GM23338 (cell line): ENCODE results near the gene LEO1. TPM values are rescaled to one million over a fixed set of nuclear protein-coding genes. Genes with fewer than 3 reads are reported as not detected.

Experiments
- ATAC-seq: fragments of 200-7000 bp; cut with Tn5 transposase; 3 replicates; pipeline ENCODE4 v1.9.1; 2020
- DNase-seq: peaks from one replicate; pipeline ENCODE4 v3.0.0-alpha.2; 2015; ENCODE audit warnings: low spot score
- H2AFZ ChIP-seq: fragments of 200-600 bp; sonication (generic); 2 replicates; pipeline ENCODE4 v1.8.0; 2016; ENCODE audit warnings: antibody characterized with exemption, mild to moderate bottlenecking, moderate library complexity
- H3F3A ChIP-seq: fragments of 200-600 bp; sonication (generic); replicated peaks from 2 replicates; pipeline ENCODE4 v1.8.0; 2017; ENCODE audit warnings: antibody characterized with exemption, mixed run types, low read depth
- H3K27ac ChIP-seq: fragments of 200-600 bp; sonication (generic); 2 replicates; pipeline ENCODE4 v1.6.1; 2016; ENCODE audit warnings: low read depth
- H3K27me3 ChIP-seq: fragments of 200-600 bp; sonication (generic); 2 replicates; pipeline ENCODE4 v1.8.0; 2016; ENCODE audit warnings: mild to moderate bottlenecking, mixed run types, moderate library complexity; ENCODE audit not compliant: insufficient read depth
- H3K36me3 ChIP-seq: fragments of 200-600 bp; sonication (generic); 2 replicates; pipeline ENCODE4 v1.8.0; 2016; ENCODE audit warnings: mild to moderate bottlenecking; ENCODE audit not compliant: insufficient read depth
- H3K4me1 ChIP-seq: fragments of 200-600 bp; sonication (generic); 2 replicates; pipeline ENCODE4 v1.8.0; 2016; ENCODE audit warnings: mild to moderate bottlenecking, moderate library complexity; ENCODE audit not compliant: insufficient read depth
- H3K4me2 ChIP-seq: fragments of 200-600 bp; sonication (generic); 2 replicates; pipeline ENCODE4 v1.7.1; 2017; ENCODE audit warnings: mixed run types
- H3K4me3 ChIP-seq: fragments of 200-600 bp; sonication (generic); 2 replicates; pipeline ENCODE4 v1.6.1; 2016; ENCODE audit warnings: mixed run types
- H3K79me2 ChIP-seq: fragments of 200-600 bp; sonication (generic); replicated peaks from 2 replicates; pipeline ENCODE4 v1.8.0; 2017; ENCODE audit warnings: mild to moderate bottlenecking; ENCODE audit not compliant: insufficient read depth
- H3K9me2 ChIP-seq: fragments of 200-600 bp; sonication (generic); 2 replicates; pipeline ENCODE4 v1.8.0; 2017; ENCODE audit not compliant: insufficient read depth
- H4K20me1 ChIP-seq: fragments of 200-600 bp; sonication (generic); replicated peaks from 2 replicates; pipeline ENCODE4 v1.8.0; 2017; ENCODE audit warnings: mild to moderate bottlenecking; ENCODE audit not compliant: insufficient read depth
- H3K27ac Mint-ChIP-seq: 2 replicates; pipeline ENCODE4 v1.8.0; 2020; ENCODE audit warnings: inconsistent platforms, mild to moderate bottlenecking, moderate library complexity, mixed read lengths
- H3K27me3 Mint-ChIP-seq: 3 replicates; pipeline ENCODE4 v1.8.0; 2022; ENCODE audit warnings: low read depth, mild to moderate bottlenecking, moderate library complexity, mixed read lengths, inconsistent platforms; ENCODE audit not compliant: insufficient read depth, poor library complexity
- H3K36me3 Mint-ChIP-seq: 3 replicates; pipeline ENCODE4 v1.8.0; 2021; ENCODE audit warnings: low read depth, mild to moderate bottlenecking, inconsistent platforms, moderate library complexity, mixed read lengths
- H3K4me1 Mint-ChIP-seq: 3 replicates; pipeline ENCODE4 v1.8.0; 2020; ENCODE audit warnings: mild to moderate bottlenecking, inconsistent platforms, mixed read lengths
- H3K4me3 Mint-ChIP-seq: 3 replicates; pipeline ENCODE4 v1.8.0; 2021; ENCODE audit warnings: moderate library complexity, mild to moderate bottlenecking, inconsistent platforms, mixed read lengths
- H3K9me3 Mint-ChIP-seq: 3 replicates; pipeline ENCODE4 v1.8.0; 2020; ENCODE audit warnings: moderate library complexity, mild to moderate bottlenecking, inconsistent platforms, mixed read lengths
- EZH2phosphoT487 ChIP-seq: fragments of 200-600 bp; sonication (generic); IDR thresholded peaks from one replicate; pipeline ENCODE4 v1.8.1; 2018; ENCODE audit warnings: antibody characterized with exemption; ENCODE audit not compliant: unreplicated experiment
- STAT1 ChIP-seq: IDR thresholded peaks from one replicate; pipeline ENCODE4 v1.6.1; 2016; ENCODE audit warnings: antibody characterized with exemption; ENCODE audit not compliant: unreplicated experiment
- ZNF114 ChIP-seq: fragments of 250-450 bp; sonication (Bioruptor Pico); IDR thresholded peaks from 2 replicates; pipeline ENCODE4 v1.5.0; 2020; ENCODE audit warnings: mild to moderate bottlenecking, moderate library complexity
- ZNF331 ChIP-seq: fragments of 250-450 bp; sonication (Bioruptor Pico); IDR thresholded peaks from 2 replicates; pipeline ENCODE4 v1.5.0; 2020; ENCODE audit warnings: low read depth, mild to moderate bottlenecking, moderate library complexity
- polyA plus RNA-seq: library from polyadenylated mRNA; unstranded; fragments of >200 nt; fragmentation: Nextera tagmentation; extraction: Ambion mirVana; gene quantifications from 2 replicates; pipeline ENCODE4 v1.2.1, GENCODE V29; 2016
- total RNA-seq: library from RNA; depleted of rRNA; stranded (reverse); fragments of >200 nt; shearing (Covaris generic); gene quantifications from 2 replicates; pipeline ENCODE4 v1.2.3, GENCODE V29; 2014
- TF ChIP-seq, protein P1 (sequence below): fragments of 250-450 bp; sonication (Bioruptor Pico); IDR thresholded peaks from 2 replicates; pipeline ENCODE4 v1.5.0; 2020; ENCODE audit warnings: mild to moderate bottlenecking, moderate library complexity
- TF ChIP-seq, protein P2 (sequence below), 2 experiments: fragments of 200-600 bp in 1 of 2; sonication (generic) in 1 of 2; conservative IDR thresholded peaks; 2 replicates each; pipeline versions ENCODE4 v1.5.1 to v1.6.1; 2016 to 2017; ENCODE audit warnings: antibody characterized with exemption in 2 of 2, low read depth in 2 of 2, mild to moderate bottlenecking in 2 of 2, moderate library complexity in 1 of 2
- TF ChIP-seq, protein P3 (sequence below): IDR thresholded peaks from 2 replicates; pipeline ENCODE4 v1.6.1; 2016; ENCODE audit warnings: antibody characterized with exemption

Gene LEO1
- total and polyA plus RNA-seq, 2 experiments from 2014 or later = 41.4 to 55.6 TPM

GRCh38 chr15:51912528-51912927 is 59.0 kb downstream of the LEO1 start (continued):
- TF ChIP-seq, protein P1, sequence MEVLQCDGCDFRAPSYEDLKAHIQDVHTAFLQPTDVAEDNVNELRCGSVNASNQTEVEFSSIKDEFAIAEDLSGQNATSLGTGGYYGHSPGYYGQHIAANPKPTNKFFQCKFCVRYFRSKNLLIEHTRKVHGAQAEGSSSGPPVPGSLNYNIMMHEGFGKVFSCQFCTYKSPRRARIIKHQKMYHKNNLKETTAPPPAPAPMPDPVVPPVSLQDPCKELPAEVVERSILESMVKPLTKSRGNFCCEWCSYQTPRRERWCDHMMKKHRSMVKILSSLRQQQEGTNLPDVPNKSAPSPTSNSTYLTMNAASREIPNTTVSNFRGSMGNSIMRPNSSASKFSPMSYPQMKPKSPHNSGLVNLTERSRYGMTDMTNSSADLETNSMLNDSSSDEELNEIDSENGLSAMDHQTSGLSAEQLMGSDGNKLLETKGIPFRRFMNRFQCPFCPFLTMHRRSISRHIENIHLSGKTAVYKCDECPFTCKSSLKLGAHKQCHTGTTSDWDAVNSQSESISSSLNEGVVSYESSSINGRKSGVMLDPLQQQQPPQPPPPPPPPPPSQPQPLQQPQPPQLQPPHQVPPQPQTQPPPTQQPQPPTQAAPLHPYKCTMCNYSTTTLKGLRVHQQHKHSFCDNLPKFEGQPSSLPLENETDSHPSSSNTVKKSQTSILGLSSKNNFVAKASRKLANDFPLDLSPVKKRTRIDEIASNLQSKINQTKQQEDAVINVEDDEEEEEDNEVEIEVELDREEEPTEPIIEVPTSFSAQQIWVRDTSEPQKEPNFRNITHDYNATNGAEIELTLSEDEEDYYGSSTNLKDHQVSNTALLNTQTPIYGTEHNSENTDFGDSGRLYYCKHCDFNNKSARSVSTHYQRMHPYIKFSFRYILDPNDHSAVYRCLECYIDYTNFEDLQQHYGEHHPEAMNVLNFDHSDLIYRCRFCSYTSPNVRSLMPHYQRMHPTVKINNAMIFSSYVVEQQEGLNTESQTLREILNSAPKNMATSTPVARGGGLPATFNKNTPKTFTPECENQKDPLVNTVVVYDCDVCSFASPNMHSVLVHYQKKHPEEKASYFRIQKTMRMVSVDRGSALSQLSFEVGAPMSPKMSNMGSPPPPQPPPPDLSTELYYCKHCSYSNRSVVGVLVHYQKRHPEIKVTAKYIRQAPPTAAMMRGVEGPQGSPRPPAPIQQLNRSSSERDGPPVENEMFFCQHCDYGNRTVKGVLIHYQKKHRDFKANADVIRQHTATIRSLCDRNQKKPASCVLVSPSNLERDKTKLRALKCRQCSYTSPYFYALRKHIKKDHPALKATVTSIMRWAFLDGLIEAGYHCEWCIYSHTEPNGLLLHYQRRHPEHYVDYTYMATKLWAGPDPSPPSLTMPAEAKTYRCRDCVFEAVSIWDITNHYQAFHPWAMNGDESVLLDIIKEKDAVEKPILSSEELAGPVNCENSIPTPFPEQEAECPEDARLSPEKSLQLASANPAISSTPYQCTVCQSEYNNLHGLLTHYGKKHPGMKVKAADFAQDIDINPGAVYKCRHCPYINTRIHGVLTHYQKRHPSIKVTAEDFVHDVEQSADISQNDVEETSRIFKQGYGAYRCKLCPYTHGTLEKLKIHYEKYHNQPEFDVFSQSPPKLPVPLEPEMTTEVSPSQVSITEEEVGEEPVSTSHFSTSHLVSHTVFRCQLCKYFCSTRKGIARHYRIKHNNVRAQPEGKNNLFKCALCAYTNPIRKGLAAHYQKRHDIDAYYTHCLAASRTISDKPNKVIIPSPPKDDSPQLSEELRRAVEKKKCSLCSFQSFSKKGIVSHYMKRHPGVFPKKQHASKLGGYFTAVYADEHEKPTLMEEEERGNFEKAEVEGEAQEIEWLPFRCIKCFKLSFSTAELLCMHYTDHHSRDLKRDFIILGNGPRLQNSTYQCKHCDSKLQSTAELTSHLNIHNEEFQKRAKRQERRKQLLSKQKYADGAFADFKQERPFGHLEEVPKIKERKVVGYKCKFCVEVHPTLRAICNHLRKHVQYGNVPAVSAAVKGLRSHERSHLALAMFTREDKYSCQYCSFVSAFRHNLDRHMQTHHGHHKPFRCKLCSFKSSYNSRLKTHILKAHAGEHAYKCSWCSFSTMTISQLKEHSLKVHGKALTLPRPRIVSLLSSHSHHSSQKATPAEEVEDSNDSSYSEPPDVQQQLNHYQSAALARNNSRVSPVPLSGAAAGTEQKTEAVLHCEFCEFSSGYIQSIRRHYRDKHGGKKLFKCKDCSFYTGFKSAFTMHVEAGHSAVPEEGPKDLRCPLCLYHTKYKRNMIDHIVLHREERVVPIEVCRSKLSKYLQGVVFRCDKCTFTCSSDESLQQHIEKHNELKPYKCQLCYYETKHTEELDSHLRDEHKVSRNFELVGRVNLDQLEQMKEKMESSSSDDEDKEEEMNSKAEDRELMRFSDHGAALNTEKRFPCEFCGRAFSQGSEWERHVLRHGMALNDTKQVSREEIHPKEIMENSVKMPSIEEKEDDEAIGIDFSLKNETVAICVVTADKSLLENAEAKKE (CRISPR knock-in tag) = no peak
- no peak for TF ChIP-seq ZNF114 (CRISPR knock-in tag)

DNA sequence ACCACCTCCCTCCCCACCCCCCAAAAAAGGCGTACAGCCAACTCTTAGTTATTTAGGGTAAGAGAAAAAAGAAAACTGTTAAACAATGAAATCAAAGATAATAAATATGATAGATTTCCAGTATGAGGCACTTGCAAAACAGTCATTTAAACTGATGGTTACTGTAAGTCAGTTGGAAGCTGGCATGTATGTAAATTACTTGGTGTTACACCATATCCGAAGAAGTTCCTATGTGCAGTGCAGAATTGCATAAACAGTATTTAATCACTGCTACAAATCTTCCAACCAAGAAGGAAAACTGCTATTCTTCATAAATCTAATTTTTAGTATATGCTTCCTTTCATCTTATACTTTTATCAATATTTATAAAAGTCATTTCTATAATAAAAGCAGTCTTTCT is 62.0 kb downstream of the LEO1 start:
- H3K27ac Mint-ChIP-seq = no peak overlapping the region
- Histone ChIP-seq H2AFZ (no peak overlapping the region), H3F3A (no peaks in the 10 kb centered on the region), H3K36me3 (no peaks in the 10 kb centered on the region), H3K79me2 (no peaks in the 10 kb centered on the region), H3K27ac (no peak overlapping the region), H3K4me2 (no peak overlapping the region), H3K4me3 (no peak overlapping the region), H4K20me1 (no peaks in the 10 kb centered on the region), H3K4me1 (no peaks in the 10 kb centered on the region), H3K9me2 (no peaks in the 10 kb centered on the region), H3K27me3 (no peaks in the 10 kb centered on the region)
- H3K36me3 Mint-ChIP-seq = peaks cover 16% of the 10 kb centered on the region; the same call in 2 of the 3 replicates
- no peak for ATAC-seq
- peaks cover 2% of the 10 kb centered on the region; the same call in 2 of the 3 replicates for H3K4me1 Mint-ChIP-seq
- no peaks in the 10 kb centered on the region for H3K9me3 Mint-ChIP-seq
- DNase-seq = no peak
- H3K4me3 Mint-ChIP-seq = no peak overlapping the region
- peaks cover 4% of the 10 kb centered on the region for H3K27me3 Mint-ChIP-seq
- no peak for TF ChIP-seq ZNF331 (CRISPR knock-in tag)
- TF ChIP-seq STAT1 = no peak
- no peak for TF ChIP-seq EZH2phosphoT487
- TF ChIP-seq, protein P1 (CRISPR knock-in tag) = no peak
- TF ChIP-seq, protein P2, sequence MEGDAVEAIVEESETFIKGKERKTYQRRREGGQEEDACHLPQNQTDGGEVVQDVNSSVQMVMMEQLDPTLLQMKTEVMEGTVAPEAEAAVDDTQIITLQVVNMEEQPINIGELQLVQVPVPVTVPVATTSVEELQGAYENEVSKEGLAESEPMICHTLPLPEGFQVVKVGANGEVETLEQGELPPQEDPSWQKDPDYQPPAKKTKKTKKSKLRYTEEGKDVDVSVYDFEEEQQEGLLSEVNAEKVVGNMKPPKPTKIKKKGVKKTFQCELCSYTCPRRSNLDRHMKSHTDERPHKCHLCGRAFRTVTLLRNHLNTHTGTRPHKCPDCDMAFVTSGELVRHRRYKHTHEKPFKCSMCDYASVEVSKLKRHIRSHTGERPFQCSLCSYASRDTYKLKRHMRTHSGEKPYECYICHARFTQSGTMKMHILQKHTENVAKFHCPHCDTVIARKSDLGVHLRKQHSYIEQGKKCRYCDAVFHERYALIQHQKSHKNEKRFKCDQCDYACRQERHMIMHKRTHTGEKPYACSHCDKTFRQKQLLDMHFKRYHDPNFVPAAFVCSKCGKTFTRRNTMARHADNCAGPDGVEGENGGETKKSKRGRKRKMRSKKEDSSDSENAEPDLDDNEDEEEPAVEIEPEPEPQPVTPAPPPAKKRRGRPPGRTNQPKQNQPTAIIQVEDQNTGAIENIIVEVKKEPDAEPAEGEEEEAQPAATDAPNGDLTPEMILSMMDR (conservative IDR thresholded peaks at IDR 0.05; ENCODE audit: low read depth in 2 of 2) = no peak
- TF ChIP-seq, protein P3, sequence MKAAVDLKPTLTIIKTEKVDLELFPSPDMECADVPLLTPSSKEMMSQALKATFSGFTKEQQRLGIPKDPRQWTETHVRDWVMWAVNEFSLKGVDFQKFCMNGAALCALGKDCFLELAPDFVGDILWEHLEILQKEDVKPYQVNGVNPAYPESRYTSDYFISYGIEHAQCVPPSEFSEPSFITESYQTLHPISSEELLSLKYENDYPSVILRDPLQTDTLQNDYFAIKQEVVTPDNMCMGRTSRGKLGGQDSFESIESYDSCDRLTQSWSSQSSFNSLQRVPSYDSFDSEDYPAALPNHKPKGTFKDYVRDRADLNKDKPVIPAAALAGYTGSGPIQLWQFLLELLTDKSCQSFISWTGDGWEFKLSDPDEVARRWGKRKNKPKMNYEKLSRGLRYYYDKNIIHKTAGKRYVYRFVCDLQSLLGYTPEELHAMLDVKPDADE = no peak
